ENCODE data around the gene CHRNA10. TPM values are rescaled to one million over a fixed set of nuclear protein-coding genes. Genes with fewer than 3 reads are reported as not detected.

CHRNA10 gene
- total RNA-seq, 4 donors from 2014 or later, result 0.54 to 2.3 (median 1.6) TPM

DNA sequence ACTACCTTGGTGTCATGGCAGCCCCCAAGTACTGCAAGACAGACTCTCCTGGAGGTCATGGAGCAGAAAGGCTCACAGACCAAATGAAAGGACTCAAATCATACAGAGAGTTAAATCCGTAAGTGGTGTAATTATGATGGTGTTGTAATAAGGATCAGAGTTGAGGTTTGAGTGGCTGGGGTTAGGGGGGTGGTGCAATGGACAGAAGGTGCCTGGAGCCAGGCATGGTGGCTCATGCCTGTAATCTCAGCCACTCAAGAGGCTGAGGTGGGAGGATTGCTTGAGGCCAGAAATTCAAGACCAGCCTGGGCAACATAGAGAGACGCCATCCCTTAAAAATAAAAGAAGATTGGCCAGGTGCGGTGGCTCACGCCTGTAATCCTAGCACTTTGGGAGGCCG, 48.1 kb downstream of the CHRNA10 start:
- Histone ChIP-seq H3K9me3 (no peaks in the 10 kb centered on the region), H3K27ac (no peak overlapping the region), H3K36me3 (no peaks in the 10 kb centered on the region), H3K4me1 (no peaks in the 10 kb centered on the region), H3K27me3 (no peaks in the 10 kb centered on the region), H3K4me3 (replicated peaks in 1 of 3) (no peak overlapping the region)
- WGBS, 2 donors, result 92 to 95% methylated on average over 5 of the region's 5 CpGs
- DNase-seq, result no peak
- intact Hi-C loops (cut with DNase I), result no loop called here
- no peak for TF ChIP-seq CTCF (IDR thresholded peaks at IDR 0.05)
- TF ChIP-seq POLR2A (IDR thresholded peaks at IDR 0.05), result no peak

DNA sequence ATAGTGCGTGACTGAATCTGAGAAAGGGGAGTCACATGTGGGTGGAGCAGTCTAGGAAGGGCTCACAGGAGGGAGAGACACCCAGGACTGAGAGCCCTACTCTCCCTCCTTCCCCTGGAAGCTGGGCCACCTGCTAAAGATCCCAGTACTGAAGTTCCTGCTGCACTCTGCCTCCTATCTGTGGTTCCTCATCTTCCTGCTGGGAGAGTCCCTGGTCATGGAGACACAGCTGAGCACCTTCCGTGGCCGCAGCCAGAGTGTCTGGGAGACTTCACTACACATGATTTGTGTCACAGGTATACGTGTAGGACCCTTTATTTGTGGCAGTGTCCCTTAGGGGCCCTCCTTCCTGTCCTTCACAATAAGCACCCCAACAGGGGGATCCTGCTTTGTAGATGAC, 48.7 kb downstream of the CHRNA10 start:
- Histone ChIP-seq H3K27me3 (no peaks in the 10 kb centered on the region), H3K4me3 (replicated peaks in 1 of 3) (no peak overlapping the region), H3K27ac (no peak overlapping the region), H3K9me3 (no peaks in the 10 kb centered on the region), H3K4me1 (peaks cover under 1 to 1% of the 10 kb centered on the region in 2 donors), H3K36me3 (no peaks in the 10 kb centered on the region)
- no peak for TF ChIP-seq POLR2A (IDR thresholded peaks at IDR 0.05)
- no peak for TF ChIP-seq CTCF (IDR thresholded peaks at IDR 0.05)
- intact Hi-C loops (cut with DNase I), result no loop called here
- DNase-seq, result no peak
- 80 to 88% methylated on average over 1 to 4 of the region's 4 CpGs for WGBS, 2 donors

- Histone ChIP-seq H3K27me3 (no peaks in the 10 kb centered on the region), H3K27ac (no peak overlapping the region), H3K9me3 (no peaks in the 10 kb centered on the region), H3K4me3 (replicated peaks in 1 of 3) (no peak overlapping the region), H3K4me1 (peaks cover 40 to 44% of the 10 kb centered on the region in 2 donors), H3K36me3 (no peaks in the 10 kb centered on the region)
- TF ChIP-seq POLR2A (IDR thresholded peaks at IDR 0.05), result no peak
- TF ChIP-seq CTCF (IDR thresholded peaks at IDR 0.05), result no peak
- intact Hi-C loops (cut with DNase I), result no loop called here
- WGBS, 2 donors, result 84 to 97% methylated on average over 8 of the region's 8 CpGs
- DNase-seq, result no peak
Measured at GRCh38 chr11:3617990-3618389, 53.2 kb downstream of the CHRNA10 start.

GRCh38 chr11:3616721-3617460, 54.3 kb downstream of the CHRNA10 start:
- Histone ChIP-seq H3K4me1 (peaks cover 40 to 44% of the 10 kb centered on the region in 2 donors), H3K27ac (peak overlapping the region in 2 of 3 donors; percentile 30 to 63), H3K9me3 (no peaks in the 10 kb centered on the region), H3K36me3 (no peaks in the 10 kb centered on the region), H3K27me3 (no peaks in the 10 kb centered on the region), H3K4me3 (replicated peaks in 1 of 3) (no peak overlapping the region)
- TF ChIP-seq POLR2A (IDR thresholded peaks at IDR 0.05) (no peak), CTCF (IDR thresholded peaks at IDR 0.05) (no peak)
- peak; percentile 86 to 88 for DNase-seq
- intact Hi-C loops (cut with DNase I), result no loop called here
- 35 to 47% methylated on average over 15 to 22 of the region's 25 CpGs for WGBS, 2 donors

- peak overlapping the region in 2 of 3 donors; percentile 30 to 63 for H3K27ac ChIP-seq
- no peak overlapping the region for H3K4me3 ChIP-seq (replicated peaks in 1 of 3)
- intact Hi-C loops (cut with DNase I), result no loop called here
- no peak for TF ChIP-seq CTCF (IDR thresholded peaks at IDR 0.05)
- no peak for TF ChIP-seq POLR2A (IDR thresholded peaks at IDR 0.05)
- peaks cover 40 to 44% of the 10 kb centered on the region in 2 donors for H3K4me1 ChIP-seq
- no peaks in the 10 kb centered on the region for H3K36me3 ChIP-seq
- peak in 1 of 2 donors; percentile 17 for DNase-seq
- no peaks in the 10 kb centered on the region for H3K9me3 ChIP-seq
- H3K27me3 ChIP-seq, result no peaks in the 10 kb centered on the region
- WGBS, 2 donors, result 85 to 90% methylated on average over 6 of the region's 6 CpGs
Measured at GRCh38 chr11:3615998-3616397, 55.2 kb downstream of the CHRNA10 start.

All from thyroid gland (tissue), 4 donors.